ENCODE data around the gene SEC22A.

The SEC22A gene

DNA sequence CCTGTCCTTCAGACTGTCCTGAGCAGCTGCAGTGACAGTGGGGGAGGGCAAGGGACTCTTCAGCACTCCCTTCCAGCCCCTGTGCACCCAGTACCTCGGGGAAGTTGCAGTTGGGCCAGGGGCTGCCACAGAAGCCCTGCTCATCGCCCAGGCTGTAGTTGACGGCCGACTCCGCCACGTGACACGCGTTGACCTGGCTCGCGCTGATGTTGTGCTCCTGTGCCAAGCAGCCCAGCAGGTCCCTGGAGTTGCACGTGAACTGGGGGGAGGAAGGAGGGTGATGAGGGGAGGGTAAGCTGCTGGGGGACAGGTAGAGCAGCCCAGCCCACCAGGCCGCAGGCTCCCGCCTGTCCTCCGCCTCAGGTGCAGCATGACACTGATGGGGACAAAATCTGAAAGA is 101.2 kb downstream of the SEC22A start:
- no peak for DNase-seq (ENCODE audit: low read depth in 2 of 2, low spot score in 1 of 2)

DNA sequence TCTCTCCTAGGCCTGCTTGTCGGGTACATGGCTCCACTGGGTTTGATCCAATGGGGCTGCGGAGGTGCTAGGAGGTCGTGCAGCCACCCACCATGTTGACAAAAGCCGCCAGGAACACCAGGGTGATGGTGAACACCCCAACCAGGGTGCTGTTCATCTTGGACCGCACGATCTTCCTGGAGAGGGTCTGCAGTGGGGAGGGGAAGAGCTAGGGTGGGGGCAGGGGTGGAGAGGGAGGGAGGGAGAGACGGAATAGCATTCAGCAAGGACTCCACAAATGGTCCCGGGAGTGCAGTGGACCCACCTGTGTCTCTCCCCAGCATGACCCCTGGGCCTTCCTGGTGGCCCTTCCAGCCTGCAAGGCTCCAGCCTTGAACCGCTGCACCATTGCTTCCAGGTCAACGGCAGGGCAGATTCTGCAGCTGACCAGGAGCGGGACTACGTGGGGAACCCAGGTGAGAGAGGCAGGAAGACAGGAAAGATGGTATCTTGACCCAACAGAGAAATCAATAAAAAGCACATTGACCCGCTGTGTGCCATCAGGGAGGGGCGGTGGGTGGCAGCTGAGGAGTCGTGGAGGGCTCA is 102.3 kb downstream of the SEC22A start:
- no peak for DNase-seq (ENCODE audit: low read depth in 2 of 2, low spot score in 1 of 2)

DNA sequence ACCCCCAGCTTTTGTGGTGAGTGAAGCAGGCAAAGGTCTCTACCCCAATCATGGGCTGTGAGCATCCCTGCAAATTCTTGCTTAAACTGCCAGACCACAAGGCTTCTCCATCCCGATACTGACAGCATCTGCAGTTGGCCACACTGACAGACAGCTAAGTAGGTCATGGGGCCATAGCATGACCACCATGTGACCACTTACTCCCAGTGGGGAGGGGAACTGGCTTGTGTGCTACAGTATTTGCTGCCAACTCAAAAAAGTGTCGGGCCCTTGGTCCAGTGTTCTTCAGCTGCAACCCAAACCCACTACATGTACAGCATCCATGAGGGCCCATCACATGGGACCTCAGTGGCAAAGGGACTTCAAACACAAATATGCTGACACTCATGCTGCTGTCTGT is 103.4 kb downstream of the SEC22A start:
- DNase-seq (ENCODE audit: low read depth in 2 of 2, low spot score in 1 of 2): no peak

DNA sequence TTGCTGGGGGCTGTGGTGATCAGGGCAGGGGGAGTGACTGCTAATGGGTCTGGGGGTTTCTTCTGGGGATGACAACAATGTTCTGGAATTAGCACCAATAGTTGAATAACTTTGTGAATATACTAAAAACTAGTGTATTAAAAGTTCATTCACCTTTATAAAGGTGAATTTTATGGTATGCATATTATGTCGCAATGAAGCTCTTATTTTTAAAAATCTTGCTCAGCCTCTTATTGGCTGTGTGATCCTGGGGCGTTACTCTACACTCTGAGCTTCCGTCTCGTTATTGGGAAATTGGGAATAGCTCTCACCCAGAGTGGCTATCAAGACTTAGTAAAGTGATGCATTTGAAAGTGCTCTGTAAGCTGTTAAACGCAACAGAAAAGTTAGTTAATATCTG is 105.3 kb downstream of the SEC22A start:
- no peak for DNase-seq (ENCODE audit: low read depth in 2 of 2, low spot score in 1 of 2)

DNA sequence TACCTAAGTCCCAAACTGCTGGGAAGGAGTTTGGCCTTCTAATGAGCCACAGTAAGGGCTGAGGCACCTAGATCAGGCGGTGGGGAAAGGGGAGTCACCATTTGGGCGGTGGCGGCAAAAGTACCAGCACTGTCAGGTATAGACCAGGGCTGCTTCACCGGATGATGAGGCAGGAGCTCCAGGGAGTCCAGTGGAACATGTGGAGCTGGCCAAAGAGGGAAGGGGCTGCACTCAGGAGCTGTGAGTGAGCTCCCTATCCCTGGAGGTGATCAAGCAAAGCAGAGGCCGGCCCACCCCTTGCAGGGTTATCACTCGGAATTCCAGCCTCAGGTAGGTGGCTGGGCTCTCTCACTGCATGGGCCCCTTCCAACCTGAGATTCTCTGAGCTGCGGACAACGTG is 108.4 kb downstream of the SEC22A start:
- DNase-seq (ENCODE audit: low read depth in 2 of 2, low spot score in 1 of 2): no peak

DNA sequence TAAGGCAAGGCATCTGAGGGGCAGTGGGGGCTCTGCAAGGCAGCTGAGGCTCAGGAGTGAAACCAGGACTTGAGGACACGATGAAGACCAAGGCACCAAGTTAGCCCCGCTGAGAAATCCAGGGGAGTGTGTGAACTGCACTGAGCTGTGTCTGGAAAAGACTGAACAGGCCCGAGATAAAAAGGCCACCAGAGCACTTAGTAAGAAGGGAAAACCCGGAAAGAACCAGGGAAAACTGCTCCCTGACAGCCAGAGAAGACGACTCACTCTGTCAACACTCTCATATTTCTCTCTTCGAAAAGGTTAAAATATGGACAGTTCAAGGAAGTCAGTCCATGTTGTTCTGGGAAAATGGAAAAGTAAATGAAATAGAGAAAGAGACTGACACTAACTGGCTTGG is 109.0 kb downstream of the SEC22A start:
- DNase-seq (ENCODE audit: low read depth in 2 of 2, low spot score in 1 of 2): no peak

DNA sequence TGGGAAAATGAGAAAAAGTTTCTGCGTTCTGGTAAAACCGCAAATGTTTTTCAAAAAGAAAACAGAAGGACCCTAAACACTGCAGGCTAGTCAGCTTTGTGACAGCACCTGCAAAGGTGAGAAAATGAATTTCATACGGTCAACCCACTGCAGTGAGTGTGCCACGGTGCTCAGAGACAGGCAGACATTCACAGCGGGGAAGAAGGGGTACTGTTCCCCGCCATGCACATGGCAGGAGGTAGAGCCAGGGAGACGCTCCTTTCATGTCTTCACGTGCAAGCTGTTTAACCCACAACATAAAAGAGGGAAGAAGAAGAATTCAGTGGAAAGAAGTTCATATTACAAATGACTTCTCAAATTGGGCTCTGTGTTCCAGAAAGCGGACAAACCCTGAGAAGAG is 109.5 kb downstream of the SEC22A start:
- no peak for DNase-seq (ENCODE audit: low read depth in 2 of 2, low spot score in 1 of 2)

DNA sequence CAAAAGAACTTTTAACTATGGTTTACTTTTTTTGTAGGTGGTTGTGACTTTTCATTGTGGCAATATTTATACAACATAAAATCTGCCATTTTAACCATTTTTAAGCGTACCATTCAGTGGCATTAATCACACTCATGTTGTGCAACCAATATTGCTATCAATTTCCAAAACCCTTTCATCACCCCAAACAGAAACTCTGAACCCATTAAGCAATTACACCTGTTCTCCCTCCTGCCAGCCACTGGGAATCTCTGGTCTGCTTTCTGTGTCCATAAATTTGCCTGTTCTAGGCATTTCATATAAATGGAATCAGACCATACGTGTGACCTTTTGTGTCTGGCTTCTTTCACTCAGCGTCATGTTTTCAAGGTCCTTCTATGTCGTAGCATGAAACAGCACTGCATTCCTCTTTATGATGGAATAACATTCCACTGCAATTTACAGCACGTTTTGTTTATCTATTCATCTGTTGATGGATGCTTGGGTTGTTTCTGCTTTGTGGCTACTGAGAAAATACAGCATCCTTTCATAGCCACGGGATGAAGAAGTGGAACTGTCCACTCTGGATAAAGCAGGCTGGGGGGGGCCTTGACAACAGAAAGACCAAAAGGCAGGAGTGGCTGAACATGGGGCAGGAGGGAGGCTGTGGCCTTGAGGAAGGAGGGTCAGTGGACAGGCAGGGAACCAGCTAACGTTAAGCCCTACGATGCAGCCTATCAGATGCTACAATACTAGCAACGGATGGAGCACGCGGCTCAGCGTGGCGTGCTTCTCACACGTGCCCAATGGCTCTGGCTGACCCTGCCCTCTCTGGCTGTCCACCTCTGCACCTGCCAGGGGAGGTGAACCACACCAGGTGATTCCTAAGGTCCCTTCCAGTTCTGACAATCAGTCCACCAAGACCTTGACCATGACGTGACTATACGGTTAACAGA is 110.9 kb downstream of the SEC22A start:
- DNase-seq (ENCODE audit: low read depth in 2 of 2, low spot score in 1 of 2): no peak

DNA sequence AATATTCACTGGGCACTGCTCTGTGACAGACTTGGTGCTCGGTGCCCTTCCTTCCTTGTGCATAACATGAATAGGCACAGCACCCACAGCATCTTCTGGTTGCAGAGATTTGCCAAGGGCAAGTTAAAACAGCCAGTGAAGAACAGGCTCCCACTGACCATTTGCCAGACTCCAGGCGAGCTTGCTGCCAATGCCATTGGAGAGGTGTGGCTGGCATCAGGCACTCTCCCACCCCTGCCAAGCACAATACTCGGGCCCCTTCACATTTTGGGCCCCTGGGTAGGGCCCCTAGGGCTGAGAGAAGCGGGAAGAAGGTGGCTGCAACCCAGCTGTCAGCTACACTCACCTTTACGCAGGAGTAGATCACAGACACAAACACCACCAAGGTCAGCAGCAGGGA is 112.1 kb downstream of the SEC22A start:
- DNase-seq (ENCODE audit: low read depth in 2 of 2, low spot score in 1 of 2): no peak

DNA sequence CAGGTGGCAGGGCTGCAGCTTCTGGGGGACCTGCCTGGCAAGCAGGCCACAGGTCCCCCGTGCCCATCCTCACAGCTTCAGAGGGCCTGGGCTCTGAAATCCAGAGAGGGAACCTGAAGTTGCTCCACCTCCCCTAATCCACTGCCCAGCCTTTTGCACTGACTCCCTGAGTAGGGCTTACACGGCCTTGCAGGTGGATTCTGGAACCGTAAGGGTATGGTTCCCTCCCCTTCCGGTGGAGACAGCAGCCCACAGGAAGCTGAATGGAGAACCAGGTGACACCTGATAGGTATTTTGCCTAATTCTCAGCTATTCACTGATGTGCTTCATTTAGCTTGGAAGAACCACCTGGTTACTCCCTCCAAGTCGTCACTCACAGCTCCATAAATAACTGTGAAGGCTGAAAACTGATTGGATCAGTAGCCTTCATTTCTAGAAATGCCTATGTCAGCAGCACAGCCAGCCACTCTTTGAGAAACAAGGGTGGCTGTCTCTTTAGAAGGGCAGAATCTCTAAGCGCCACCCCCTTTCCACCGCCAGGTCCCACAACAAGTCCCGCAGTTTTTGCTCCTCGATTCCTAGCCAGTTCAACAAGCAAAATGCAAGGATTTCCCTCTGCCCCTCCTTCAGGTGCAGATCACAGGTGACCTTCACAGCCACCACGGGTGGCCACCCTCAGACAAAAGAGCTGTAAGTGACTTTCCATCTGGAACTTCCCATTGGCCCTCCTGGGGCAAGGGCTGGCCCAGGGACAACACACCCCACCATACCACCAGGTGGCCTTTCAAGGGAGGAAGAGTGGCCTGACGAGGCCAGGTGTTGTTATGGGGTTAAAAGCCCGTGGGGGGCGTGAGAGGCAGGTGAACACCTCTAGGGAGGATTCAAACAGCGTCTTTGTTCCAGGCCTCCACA is 112.9 kb downstream of the SEC22A start:
- no peak for DNase-seq (ENCODE audit: low read depth in 2 of 2, low spot score in 1 of 2)

DNA sequence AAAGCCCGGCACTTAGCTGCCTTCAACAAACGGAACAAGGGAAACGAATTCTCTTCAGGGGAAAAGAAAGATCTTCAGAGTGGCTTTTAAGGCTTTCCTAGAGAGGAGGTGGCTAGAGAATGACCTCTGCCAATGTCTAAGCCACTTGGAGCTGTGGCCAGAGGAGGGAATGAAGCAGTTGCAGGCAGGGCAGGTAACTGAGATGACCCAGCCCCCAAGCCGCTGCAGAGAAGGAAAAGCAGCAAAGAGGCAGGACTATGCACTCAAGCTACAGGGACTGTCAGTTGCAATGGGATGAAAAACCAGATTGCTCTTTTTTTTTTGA is 113.5 kb downstream of the SEC22A start:
- no peak for DNase-seq (ENCODE audit: low read depth in 2 of 2, low spot score in 1 of 2)

DNA sequence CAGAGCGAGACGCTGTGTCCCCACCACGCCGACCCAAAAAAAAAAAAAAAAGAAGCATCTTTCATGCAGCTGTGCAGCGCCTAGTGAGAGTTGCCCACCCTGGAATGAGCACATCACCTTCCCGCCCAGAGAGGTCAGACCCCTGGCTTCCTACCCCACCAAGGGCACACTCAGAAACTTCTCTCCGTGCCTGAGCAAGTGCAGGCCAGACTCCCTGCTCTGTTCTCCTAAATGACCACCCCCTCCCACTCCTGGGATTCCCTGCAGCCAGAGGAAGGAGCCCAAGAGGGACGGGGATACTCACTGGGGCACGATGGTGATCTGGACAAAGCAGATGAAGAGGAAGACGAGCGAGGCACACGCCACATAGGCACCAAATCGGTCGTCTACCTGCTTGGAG is 116.0 kb downstream of the SEC22A start:
- no peak for DNase-seq (ENCODE audit: low read depth in 2 of 2, low spot score in 1 of 2)

DNA sequence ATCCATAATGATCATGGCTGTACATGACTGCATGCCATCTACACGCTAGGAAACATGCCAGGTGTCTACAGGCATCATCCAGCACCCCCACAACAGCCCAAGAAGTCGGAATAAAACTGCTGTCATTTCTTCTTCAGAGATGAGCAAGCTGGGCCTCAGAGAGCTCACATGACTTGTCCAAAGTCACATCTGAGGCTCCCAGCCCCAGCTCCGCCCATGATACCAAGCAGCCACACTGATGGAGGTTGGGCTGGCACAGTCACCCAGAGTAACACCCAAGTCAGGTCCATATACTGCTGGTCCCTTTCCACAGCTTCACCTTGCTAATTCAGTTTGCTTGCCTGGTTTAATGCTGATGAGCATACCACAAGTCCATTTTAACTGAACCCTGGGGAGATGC is 116.6 kb downstream of the SEC22A start:
- no peak for DNase-seq (ENCODE audit: low read depth in 2 of 2, low spot score in 1 of 2)

DNA sequence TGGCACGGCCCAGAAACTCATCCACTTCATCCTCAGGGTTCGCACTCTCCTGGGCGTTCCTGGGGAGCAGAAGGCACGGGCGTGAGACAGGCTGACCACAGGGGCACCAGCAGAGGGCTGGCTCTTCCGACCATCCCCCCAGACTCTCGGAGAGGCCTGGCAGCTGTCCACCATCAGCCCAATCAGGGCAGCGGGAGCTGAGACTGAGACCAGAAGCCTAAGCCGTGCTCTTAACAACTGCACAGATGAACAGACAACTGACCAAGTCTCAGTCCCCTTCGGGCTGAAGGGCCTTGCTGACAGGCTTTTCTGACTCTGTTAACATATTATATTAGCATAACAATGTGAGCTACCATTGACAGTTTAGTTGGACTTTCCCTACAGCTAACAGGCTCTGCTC is 118.0 kb downstream of the SEC22A start:
- no peak for DNase-seq (ENCODE audit: low read depth in 2 of 2, low spot score in 1 of 2)

DNA sequence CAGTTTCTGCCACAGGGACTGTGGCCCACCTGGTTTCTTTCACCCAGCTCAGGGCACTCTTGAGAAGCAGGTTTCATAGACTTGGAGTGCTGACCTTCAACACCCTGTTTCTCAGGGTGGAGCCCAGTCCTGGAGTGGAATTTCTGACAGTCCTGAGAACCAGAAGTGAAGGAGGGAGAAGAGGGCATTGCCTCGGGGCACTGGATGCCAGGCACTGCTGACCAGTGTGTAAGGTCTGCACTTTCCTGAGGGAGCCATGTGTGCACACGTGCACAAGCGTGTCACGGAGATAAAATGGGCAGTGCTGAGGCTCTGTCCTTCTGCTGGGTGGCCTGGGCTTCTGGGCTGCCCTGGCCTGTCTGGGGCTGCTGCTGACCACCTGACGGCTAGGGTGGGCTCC is 118.5 kb downstream of the SEC22A start:
- DNase-seq (ENCODE audit: low read depth in 2 of 2, low spot score in 1 of 2): no peak

DNA sequence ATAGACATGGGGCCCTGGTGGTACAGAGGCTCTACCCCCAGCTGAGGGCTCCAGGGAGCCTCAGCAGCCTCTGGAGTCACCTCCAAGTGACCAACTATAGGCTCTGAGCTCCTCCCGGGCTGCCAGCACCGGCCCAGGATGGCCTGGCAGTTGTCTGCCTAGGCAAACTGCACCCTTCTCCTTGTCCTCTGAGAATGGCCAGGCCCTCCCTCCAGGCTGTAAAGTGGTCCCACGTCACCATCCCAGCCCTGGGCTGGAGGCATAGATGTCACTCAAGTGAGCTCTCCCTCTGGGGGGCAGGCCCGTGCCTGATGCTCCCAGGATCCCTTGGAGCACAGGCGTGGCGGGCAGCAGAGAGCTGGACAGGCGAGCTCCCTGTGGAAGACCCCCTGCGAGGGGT is 120.1 kb downstream of the SEC22A start:
- DNase-seq (ENCODE audit: low read depth in 2 of 2, low spot score in 1 of 2): no peak

DNA sequence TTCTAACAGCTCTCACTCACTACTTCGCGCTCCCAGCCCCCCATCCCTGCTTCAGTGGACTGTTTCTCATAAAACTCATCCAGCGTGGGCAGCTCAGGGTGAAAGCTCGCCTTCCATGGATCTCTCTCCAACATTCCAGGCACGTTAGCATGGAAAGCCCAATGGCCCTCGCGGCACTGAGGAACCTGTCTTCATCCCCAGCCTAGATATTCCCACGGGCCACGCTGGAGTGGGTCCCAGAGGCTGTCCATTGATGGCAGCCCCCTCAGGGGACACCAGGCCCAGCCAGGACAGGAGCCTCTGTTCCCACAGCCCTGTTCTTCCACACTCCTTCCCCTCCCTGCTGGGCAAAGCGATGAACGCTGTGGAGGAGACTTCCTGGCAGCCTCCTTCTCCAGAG is 121.1 kb downstream of the SEC22A start:
- DNase-seq (ENCODE audit: low read depth in 2 of 2, low spot score in 1 of 2): no peak
